OCI-LY3 (cell line): Measurements from ENCODE around the gene GJC2.

Experiments
- H2AFZ ChIP-seq: fragments of 200-600, 300-600 bp; shearing (Covaris generic); 2 replicates; pipeline ENCODE4 v1.6.0; 2014; ENCODE audit warnings: antibody characterized with exemption, low read depth, low read length
- H3K27ac ChIP-seq: fragments of 200-600, 300-600 bp; sonication (generic); 2 replicates; pipeline ENCODE4 v1.5.1; 2014; ENCODE audit warnings: mild to moderate bottlenecking, low read length, moderate library complexity, mixed read lengths
- H3K27me3 ChIP-seq: fragments of 200-600, 300-600 bp; sonication (generic); 2 replicates; pipeline ENCODE4 v1.6.1; 2014; ENCODE audit warnings: low read depth, low read length, mixed read lengths
- H3K36me3 ChIP-seq: fragments of 200-600, 300-600 bp; sonication (generic); replicated peaks from 2 replicates; pipeline ENCODE3; 2014; ENCODE audit warnings: low read depth, low read length, mixed read lengths
- H3K4me1 ChIP-seq: fragments of 300-600, 200-600 bp; sonication (generic); 2 replicates; pipeline ENCODE4 v1.6.1; 2014; ENCODE audit warnings: low read length, mixed read lengths
- H3K4me2 ChIP-seq: fragments of 200-600, 300-600 bp; sonication (generic); 2 replicates; pipeline ENCODE4 v1.6.1; 2014; ENCODE audit warnings: low read length, mixed read lengths
- H3K4me3 ChIP-seq: fragments of 300-600, 200-600 bp; sonication (generic); 2 replicates; pipeline ENCODE4 v1.5.1; 2014; ENCODE audit warnings: antibody characterized with exemption, mild to moderate bottlenecking, low read length, moderate library complexity
- H3K79me2 ChIP-seq: fragments of 300-600, 200-600 bp; shearing (Covaris generic); 2 replicates; pipeline ENCODE4 v1.6.1; 2014; ENCODE audit warnings: mild to moderate bottlenecking, low read length, mixed read lengths
- H3K9ac ChIP-seq: fragments of 300-600, 200-600 bp; shearing (Covaris generic); 2 replicates; pipeline ENCODE4 v1.6.0; 2014; ENCODE audit warnings: mild to moderate bottlenecking, low read length, moderate library complexity
- H3K9me3 ChIP-seq: fragments of 200-600, 300-600 bp; shearing (Covaris generic); 2 replicates; pipeline ENCODE4 v1.6.1; 2014; ENCODE audit warnings: low read length, mixed read lengths; ENCODE audit not compliant: insufficient read depth
- H4K20me1 ChIP-seq: fragments of 200-600, 300-600 bp; sonication (generic); 2 replicates; pipeline ENCODE4 v1.6.1; 2016; ENCODE audit warnings: low read length, mixed read lengths; ENCODE audit not compliant: insufficient read depth
- EZH2phosphoT487 ChIP-seq: fragments of 200-600 bp; shearing (Covaris generic); IDR thresholded peaks from 2 replicates; pipeline ENCODE4 v1.6.1; 2018; ENCODE audit warnings: antibody characterized with exemption, mixed run types, low read depth
- TF ChIP-seq, protein P1 (sequence below): fragments of 200-600, 300-600 bp; sonication (generic); IDR thresholded peaks from 2 replicates; pipeline ENCODE4 v1.5.1; 2014; ENCODE audit warnings: antibody characterized with exemption, low read length, low read depth

Gene GJC2

DNA sequence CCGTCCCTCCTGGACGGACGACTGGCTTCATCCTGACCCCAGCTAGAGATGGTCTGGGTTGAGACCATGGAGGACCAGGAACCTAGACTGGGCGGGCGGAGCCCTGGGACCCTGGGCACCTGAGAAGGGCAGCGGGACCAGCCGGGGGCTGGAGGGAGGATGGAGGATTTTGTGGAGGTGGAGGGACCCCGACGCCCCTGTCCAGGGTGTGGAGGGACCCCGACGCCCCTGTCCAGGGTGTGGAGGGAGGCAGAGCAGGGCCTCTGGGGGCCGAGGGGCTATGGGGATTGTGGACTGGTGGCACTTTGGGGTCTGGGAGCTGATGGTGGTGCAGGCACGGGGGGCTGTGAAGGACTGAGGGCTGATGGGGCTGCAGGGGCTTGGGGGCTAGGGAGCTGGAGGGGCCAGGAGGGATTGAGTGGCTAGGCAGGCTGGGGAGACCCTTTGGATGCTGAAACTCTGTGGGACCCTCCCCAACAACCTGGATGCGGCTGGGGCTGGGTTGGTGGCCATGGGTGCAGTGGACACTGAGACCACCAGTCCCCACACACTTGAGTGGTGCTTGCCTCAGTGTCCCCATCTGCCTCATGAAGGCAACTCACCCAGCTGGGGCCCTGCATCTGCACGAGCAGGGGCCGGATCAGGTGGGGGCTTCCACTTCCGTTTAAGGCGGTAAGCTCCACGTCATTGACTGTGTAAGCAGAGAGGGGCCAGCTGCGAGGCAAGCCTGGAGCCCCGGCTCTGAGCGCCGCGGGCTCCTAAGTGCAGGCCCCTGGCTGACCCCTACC lies 7.4 kb downstream of the GJC2 start:
- no peaks in the 10 kb centered on the region for H3K27me3 ChIP-seq
- no peak for TF ChIP-seq EZH2phosphoT487
- TF ChIP-seq, protein P1, sequence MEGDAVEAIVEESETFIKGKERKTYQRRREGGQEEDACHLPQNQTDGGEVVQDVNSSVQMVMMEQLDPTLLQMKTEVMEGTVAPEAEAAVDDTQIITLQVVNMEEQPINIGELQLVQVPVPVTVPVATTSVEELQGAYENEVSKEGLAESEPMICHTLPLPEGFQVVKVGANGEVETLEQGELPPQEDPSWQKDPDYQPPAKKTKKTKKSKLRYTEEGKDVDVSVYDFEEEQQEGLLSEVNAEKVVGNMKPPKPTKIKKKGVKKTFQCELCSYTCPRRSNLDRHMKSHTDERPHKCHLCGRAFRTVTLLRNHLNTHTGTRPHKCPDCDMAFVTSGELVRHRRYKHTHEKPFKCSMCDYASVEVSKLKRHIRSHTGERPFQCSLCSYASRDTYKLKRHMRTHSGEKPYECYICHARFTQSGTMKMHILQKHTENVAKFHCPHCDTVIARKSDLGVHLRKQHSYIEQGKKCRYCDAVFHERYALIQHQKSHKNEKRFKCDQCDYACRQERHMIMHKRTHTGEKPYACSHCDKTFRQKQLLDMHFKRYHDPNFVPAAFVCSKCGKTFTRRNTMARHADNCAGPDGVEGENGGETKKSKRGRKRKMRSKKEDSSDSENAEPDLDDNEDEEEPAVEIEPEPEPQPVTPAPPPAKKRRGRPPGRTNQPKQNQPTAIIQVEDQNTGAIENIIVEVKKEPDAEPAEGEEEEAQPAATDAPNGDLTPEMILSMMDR: no peak
- H3K4me2 ChIP-seq: no peak overlapping the region
- H3K4me1 ChIP-seq: no peaks in the 10 kb centered on the region
- no peaks in the 10 kb centered on the region for H4K20me1 ChIP-seq
- H3K9ac ChIP-seq: no peak overlapping the region
- no peaks in the 10 kb centered on the region for H3K9me3 ChIP-seq
- no peak overlapping the region for H3K4me3 ChIP-seq
- no peak overlapping the region for H2AFZ ChIP-seq
- H3K27ac ChIP-seq: no peak overlapping the region
- no peaks in the 10 kb centered on the region for H3K79me2 ChIP-seq
- no peaks in the 10 kb centered on the region for H3K36me3 ChIP-seq

GRCh38 chr1:228157729-228158126 lies 8.0 kb downstream of the GJC2 start:
- no peak overlapping the region for H3K9ac ChIP-seq
- H4K20me1 ChIP-seq: no peaks in the 10 kb centered on the region
- TF ChIP-seq, protein P1: no peak
- TF ChIP-seq EZH2phosphoT487: no peak
- no peak overlapping the region for H2AFZ ChIP-seq
- no peaks in the 10 kb centered on the region for H3K36me3 ChIP-seq
- no peaks in the 10 kb centered on the region for H3K4me1 ChIP-seq
- no peaks in the 10 kb centered on the region for H3K27me3 ChIP-seq
- H3K9me3 ChIP-seq: no peaks in the 10 kb centered on the region
- no peak overlapping the region for H3K4me3 ChIP-seq
- H3K79me2 ChIP-seq: no peaks in the 10 kb centered on the region
- H3K27ac ChIP-seq: no peak overlapping the region
- no peak overlapping the region for H3K4me2 ChIP-seq

DNA sequence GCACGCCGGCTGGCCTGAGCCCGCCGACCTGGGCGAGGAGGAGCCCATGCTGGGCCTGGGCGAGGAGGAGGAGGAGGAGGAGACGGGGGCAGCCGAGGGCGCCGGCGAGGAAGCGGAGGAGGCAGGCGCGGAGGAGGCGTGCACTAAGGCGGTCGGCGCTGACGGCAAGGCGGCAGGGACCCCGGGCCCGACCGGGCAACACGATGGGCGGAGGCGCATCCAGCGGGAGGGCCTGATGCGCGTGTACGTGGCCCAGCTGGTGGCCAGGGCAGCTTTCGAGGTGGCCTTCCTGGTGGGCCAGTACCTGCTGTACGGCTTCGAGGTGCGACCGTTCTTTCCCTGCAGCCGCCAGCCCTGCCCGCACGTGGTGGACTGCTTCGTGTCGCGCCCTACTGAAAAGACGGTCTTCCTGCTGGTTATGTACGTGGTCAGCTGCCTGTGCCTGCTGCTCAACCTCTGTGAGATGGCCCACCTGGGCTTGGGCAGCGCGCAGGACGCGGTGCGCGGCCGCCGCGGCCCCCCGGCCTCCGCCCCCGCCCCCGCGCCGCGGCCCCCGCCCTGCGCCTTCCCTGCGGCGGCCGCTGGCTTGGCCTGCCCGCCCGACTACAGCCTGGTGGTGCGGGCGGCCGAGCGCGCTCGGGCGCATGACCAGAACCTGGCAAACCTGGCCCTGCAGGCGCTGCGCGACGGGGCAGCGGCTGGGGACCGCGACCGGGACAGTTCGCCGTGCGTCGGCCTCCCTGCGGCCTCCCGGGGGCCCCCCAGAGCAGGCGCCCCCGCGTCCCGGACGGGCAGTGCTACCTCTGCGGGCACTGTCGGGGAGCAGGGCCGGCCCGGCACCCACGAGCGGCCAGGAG lies 8.6 kb downstream of the GJC2 start:
- no peak for TF ChIP-seq EZH2phosphoT487
- TF ChIP-seq, protein P1: no peak

DNA sequence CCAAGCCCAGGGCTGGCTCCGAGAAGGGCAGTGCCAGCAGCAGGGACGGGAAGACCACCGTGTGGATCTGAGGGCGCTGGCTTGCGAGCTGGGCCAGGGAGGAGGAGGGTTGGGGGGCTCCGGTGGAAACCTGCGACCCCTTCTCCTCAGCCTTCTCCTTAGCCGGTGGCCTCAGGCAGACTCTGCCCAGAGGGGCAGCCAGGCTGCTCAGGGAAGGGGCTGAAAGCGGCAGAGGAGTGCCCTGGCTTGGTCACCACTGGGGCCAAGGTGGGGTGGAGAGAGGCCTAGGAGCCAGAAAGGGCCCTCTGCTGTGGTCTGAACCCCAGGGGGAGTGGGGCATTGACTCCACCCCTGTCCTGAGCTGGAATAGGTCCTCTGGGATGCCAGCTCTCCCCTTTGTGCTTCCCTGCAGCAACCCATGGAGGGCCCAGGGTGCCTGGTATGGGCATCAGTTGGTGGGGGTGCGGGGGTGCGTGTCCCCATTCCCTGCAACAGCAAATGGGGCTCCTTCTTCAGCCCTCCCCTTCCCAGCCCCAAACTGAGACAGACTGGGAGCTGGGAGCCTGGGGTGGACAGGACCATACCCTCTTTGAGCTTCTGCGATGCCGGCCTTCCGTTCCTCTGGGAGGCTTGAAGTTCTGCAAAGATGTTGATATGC lies 9.4 kb downstream of the GJC2 start:
- H3K36me3 ChIP-seq: no peaks in the 10 kb centered on the region
- no peak overlapping the region for H3K27ac ChIP-seq
- no peak overlapping the region for H3K4me2 ChIP-seq
- H3K79me2 ChIP-seq: no peaks in the 10 kb centered on the region
- H3K9me3 ChIP-seq: no peaks in the 10 kb centered on the region
- H3K27me3 ChIP-seq: no peaks in the 10 kb centered on the region
- TF ChIP-seq, protein P1: no peak
- no peak for TF ChIP-seq EZH2phosphoT487
- H3K4me1 ChIP-seq: no peaks in the 10 kb centered on the region
- no peak overlapping the region for H2AFZ ChIP-seq
- no peaks in the 10 kb centered on the region for H4K20me1 ChIP-seq
- no peak overlapping the region for H3K9ac ChIP-seq
- no peak overlapping the region for H3K4me3 ChIP-seq

More for the DNA sequence above, 8.6 kb downstream of the GJC2 start:
- no peaks in the 10 kb centered on the region for H3K27me3 ChIP-seq
- no peaks in the 10 kb centered on the region for H4K20me1 ChIP-seq
- no peaks in the 10 kb centered on the region for H3K36me3 ChIP-seq
- H3K27ac ChIP-seq: no peak overlapping the region
- no peak overlapping the region for H2AFZ ChIP-seq
- no peak overlapping the region for H3K4me3 ChIP-seq
- no peaks in the 10 kb centered on the region for H3K79me2 ChIP-seq
- H3K9me3 ChIP-seq: no peaks in the 10 kb centered on the region
- H3K4me1 ChIP-seq: no peaks in the 10 kb centered on the region
- H3K9ac ChIP-seq: no peak overlapping the region
- no peak overlapping the region for H3K4me2 ChIP-seq
